Measurements from ENCODE around the gene FNTB. TPM values are rescaled to one million over a fixed set of nuclear protein-coding genes. Genes with fewer than 3 reads are reported as not detected.

Gene FNTB
- total and polyA plus RNA-seq, 2 donors (not counting 1 experiment from before 2014, with no cell fraction given): 6.6 to 10.2 TPM

DNA sequence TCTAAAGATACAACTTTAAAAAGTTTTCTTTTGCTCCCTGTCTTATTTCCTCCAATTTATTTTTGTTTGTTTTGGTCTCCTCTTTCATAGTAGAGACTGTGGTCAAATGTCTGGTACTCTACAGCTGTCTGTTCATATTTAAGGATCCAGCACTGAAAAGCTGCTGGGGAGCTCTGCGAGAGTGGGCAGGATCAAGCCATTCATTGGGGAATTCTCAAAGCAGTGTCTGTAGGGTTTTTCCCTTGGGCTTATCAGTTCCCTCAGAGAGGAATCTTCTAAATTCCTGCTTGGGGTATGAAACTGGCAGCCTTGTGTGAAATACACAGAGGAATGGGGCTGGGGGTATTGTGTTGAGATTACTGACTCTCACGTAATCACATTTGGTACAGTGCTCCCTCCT is 52.3 kb downstream of the FNTB start:
- DNase-seq (no peak), ATAC-seq (ENCODE audit: low read depth) (no peak)
- Histone ChIP-seq H3K27ac (ENCODE audit: low read length in 2 of 2) (no peak overlapping the region), H3K4me1 (ENCODE audit: control insufficient read depth in 2 of 2, insufficient read depth in 2 of 2, low read length in 2 of 2) (peaks cover 10 to 12% of the 10 kb centered on the region in 2 donors), H3K36me3 (replicated peaks in 1 of 2; ENCODE audit: control extremely low read depth in 1 of 2, control insufficient read depth in 1 of 2, extremely low read depth in 1 of 2, insufficient read depth in 2 of 2, low read length in 1 of 2) (peaks cover 0 to 8% of the 10 kb centered on the region in 2 experiments), H3K4me2 (replicated peaks; ENCODE audit: low read depth, low read length, poor library complexity, severe bottlenecking) (no peak overlapping the region), H3K9me3 (ENCODE audit: control extremely low read depth in 1 of 3, control insufficient read depth in 2 of 3, insufficient read depth in 1 of 3, low read length in 2 of 3) (no peaks in the 10 kb centered on the region), H3K79me2 (ENCODE audit: control insufficient read depth, insufficient read depth, low read length) (no peaks in the 10 kb centered on the region), H3K27me3 (replicated peaks in 1 of 4; ENCODE audit: control extremely low read depth in 1 of 4, control insufficient read depth in 3 of 4, insufficient read depth in 4 of 4, low read length in 3 of 4) (no peaks in the 10 kb centered on the region), H4K20me1 (ENCODE audit: control insufficient read depth, insufficient read depth, low read length, poor library complexity, severe bottlenecking) (no peaks in the 10 kb centered on the region), H2AFZ (ENCODE audit: insufficient read depth, low read depth, low read length, poor library complexity, severe bottlenecking) (no peak overlapping the region), H3K9ac (ENCODE audit: low read length) (no peak overlapping the region), H3K4me3 (ENCODE audit: control extremely low read depth in 1 of 5, extremely low read depth in 1 of 5, insufficient read depth in 1 of 5, low read depth in 2 of 5, low read length in 4 of 5) (no peak overlapping the region)
- H3K27ac Mint-ChIP-seq: no peak overlapping the region
- intact Hi-C loops (cut with micrococcal nuclease): no loop called here
- peaks cover 10% of the 10 kb centered on the region for H3K4me1 Mint-ChIP-seq
- no peaks in the 10 kb centered on the region for H3K27me3 Mint-ChIP-seq
- no peaks in the 10 kb centered on the region for H3K9me3 Mint-ChIP-seq (ENCODE audit: insufficient read depth)
- ChIA-PET CTCF (interaction anchor here (1.3 kb wide), 1 partner anchor 10 kb away, joined by 3 read pairs; no protein-coding TSS in a partner anchor), POLR2A (no interaction called here)
- 100% methylated on average over 1 of the region's 2 CpGs for WGBS (ENCODE audit: insufficient coverage)
- H3K4me3 Mint-ChIP-seq: no peak overlapping the region
- TF ChIP-seq EZH2 (IDR thresholded peaks at IDR 0.05; ENCODE audit: borderline replicate concordance, insufficient read depth, low read depth, low read length, poor library complexity, severe bottlenecking): no peak
- TF ChIP-seq, protein P1, sequence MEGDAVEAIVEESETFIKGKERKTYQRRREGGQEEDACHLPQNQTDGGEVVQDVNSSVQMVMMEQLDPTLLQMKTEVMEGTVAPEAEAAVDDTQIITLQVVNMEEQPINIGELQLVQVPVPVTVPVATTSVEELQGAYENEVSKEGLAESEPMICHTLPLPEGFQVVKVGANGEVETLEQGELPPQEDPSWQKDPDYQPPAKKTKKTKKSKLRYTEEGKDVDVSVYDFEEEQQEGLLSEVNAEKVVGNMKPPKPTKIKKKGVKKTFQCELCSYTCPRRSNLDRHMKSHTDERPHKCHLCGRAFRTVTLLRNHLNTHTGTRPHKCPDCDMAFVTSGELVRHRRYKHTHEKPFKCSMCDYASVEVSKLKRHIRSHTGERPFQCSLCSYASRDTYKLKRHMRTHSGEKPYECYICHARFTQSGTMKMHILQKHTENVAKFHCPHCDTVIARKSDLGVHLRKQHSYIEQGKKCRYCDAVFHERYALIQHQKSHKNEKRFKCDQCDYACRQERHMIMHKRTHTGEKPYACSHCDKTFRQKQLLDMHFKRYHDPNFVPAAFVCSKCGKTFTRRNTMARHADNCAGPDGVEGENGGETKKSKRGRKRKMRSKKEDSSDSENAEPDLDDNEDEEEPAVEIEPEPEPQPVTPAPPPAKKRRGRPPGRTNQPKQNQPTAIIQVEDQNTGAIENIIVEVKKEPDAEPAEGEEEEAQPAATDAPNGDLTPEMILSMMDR (IDR thresholded peaks at IDR 0.05): no peak

DNA sequence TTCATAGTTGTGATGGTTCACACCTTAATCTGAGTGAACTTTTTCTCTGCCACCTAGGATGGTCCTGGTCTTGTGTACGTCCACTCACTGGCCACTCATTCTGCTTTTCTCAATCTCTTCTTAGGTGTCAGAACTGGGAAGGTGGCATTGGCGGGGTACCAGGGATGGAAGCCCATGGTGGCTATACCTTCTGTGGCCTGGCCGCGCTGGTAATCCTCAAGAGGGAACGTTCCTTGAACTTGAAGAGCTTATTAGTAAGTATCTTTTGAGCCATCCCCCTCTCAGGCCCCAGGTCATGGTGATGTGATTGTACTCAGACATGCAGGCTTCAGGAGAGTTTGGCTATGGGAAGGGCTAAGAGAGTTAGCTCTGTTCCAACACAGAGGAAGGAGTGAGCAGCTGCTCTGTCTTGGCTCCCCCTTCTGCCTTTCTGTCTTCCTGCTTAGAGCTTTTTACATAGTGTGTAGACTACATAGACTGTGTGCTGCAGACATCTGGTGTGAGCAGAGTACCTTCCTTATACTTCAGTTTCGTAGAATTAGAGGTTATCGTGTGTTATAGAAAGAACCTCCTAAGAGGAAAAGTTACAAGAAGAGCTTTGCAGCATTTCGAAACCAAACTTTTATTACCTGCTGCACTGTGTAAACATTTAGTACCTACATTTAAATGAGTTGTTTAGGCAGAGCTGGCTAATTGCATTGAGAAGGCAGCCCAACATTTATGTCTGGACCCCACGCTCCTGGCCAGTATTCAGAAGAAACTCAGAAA is 54.2 kb downstream of the FNTB start:
- Histone ChIP-seq H3K4me3 (ENCODE audit: control extremely low read depth in 1 of 5, extremely low read depth in 1 of 5, insufficient read depth in 1 of 5, low read depth in 2 of 5, low read length in 4 of 5) (no peak overlapping the region), H4K20me1 (ENCODE audit: control insufficient read depth, insufficient read depth, low read length, poor library complexity, severe bottlenecking) (no peaks in the 10 kb centered on the region), H3K27me3 (replicated peaks in 1 of 4; ENCODE audit: control extremely low read depth in 1 of 4, control insufficient read depth in 3 of 4, insufficient read depth in 4 of 4, low read length in 3 of 4) (no peaks in the 10 kb centered on the region), H3K9me3 (ENCODE audit: control extremely low read depth in 1 of 3, control insufficient read depth in 2 of 3, insufficient read depth in 1 of 3, low read length in 2 of 3) (no peaks in the 10 kb centered on the region), H3K4me2 (replicated peaks; ENCODE audit: low read depth, low read length, poor library complexity, severe bottlenecking) (no peak overlapping the region), H3K36me3 (replicated peaks in 1 of 2; ENCODE audit: control extremely low read depth in 1 of 2, control insufficient read depth in 1 of 2, extremely low read depth in 1 of 2, insufficient read depth in 2 of 2, low read length in 1 of 2) (peaks cover 0 to 13% of the 10 kb centered on the region in 2 experiments), H3K27ac (ENCODE audit: low read length in 2 of 2) (no peak overlapping the region), H3K9ac (ENCODE audit: low read length) (no peak overlapping the region), H2AFZ (ENCODE audit: insufficient read depth, low read depth, low read length, poor library complexity, severe bottlenecking) (no peak overlapping the region), H3K79me2 (ENCODE audit: control insufficient read depth, insufficient read depth, low read length) (no peaks in the 10 kb centered on the region), H3K4me1 (ENCODE audit: control insufficient read depth in 2 of 2, insufficient read depth in 2 of 2, low read length in 2 of 2) (peaks cover 10 to 12% of the 10 kb centered on the region in 2 donors)
- ATAC-seq (ENCODE audit: low read depth) (no peak), DNase-seq (no peak)
- intact Hi-C loops (cut with micrococcal nuclease): no loop called here
- WGBS (ENCODE audit: insufficient coverage): 100% methylated on average over 1 of the region's 9 CpGs
- Mint-ChIP-seq H3K27me3 (no peaks in the 10 kb centered on the region), H3K9me3 (ENCODE audit: insufficient read depth) (no peaks in the 10 kb centered on the region), H3K4me1 (peaks cover 10% of the 10 kb centered on the region), H3K4me3 (no peak overlapping the region), H3K27ac (no peak overlapping the region)
- ChIA-PET POLR2A (no interaction called here), CTCF (no interaction called here)
- no peak for TF ChIP-seq EZH2 (IDR thresholded peaks at IDR 0.05; ENCODE audit: borderline replicate concordance, insufficient read depth, low read depth, low read length, poor library complexity, severe bottlenecking)
- TF ChIP-seq, protein P1 (IDR thresholded peaks at IDR 0.05): no peak
